DOHH2 (cell line): ENCODE data around the gene GPATCH8.
A peak's percentile ranks its signal among the peaks of the same experiment; 100 is the strongest.

ENCODE experiments used
- H3F3A ChIP-seq: fragments of 200-600 bp; sonication (generic), shearing (Covaris generic); 2 replicates; pipeline ENCODE4 v1.6.0; 2016; ENCODE audit warnings: antibody characterized with exemption, mild to moderate bottlenecking; ENCODE audit not compliant: control insufficient read depth, insufficient read depth
- H3K27ac ChIP-seq: fragments of 200-600 bp; sonication (generic); 2 replicates; pipeline ENCODE4 v1.5.1; 2014; ENCODE audit warnings: low read depth, mild to moderate bottlenecking, low read length, moderate library complexity
- H3K27me3 ChIP-seq: fragments of 200-600 bp; sonication (generic); 2 replicates; pipeline ENCODE4 v1.6.1; 2014; ENCODE audit warnings: mild to moderate bottlenecking, low read length, mixed read lengths; ENCODE audit not compliant: control insufficient read depth
- H3K36me3 ChIP-seq: fragments of 200-600 bp; sonication (generic); 2 replicates; pipeline ENCODE4 v1.6.1; 2014; ENCODE audit warnings: mild to moderate bottlenecking, low read length, moderate library complexity, mixed read lengths; ENCODE audit not compliant: control insufficient read depth
- H3K4me1 ChIP-seq: fragments of 200-600 bp; sonication (generic); 2 replicates; pipeline ENCODE4 v1.6.1; 2014; ENCODE audit warnings: mild to moderate bottlenecking, low read length, mixed read lengths; ENCODE audit not compliant: control insufficient read depth
- H3K4me2 ChIP-seq: fragments of 200-600 bp; sonication (generic); 2 replicates; pipeline ENCODE4 v1.6.0; 2014; ENCODE audit warnings: mild to moderate bottlenecking, low read length, moderate library complexity
- H3K4me3 ChIP-seq: fragments of 200-600 bp; sonication (generic); 2 replicates; pipeline ENCODE4 v1.5.1; 2014; ENCODE audit warnings: mild to moderate bottlenecking, low read length, mixed read lengths
- H3K79me2 ChIP-seq: fragments of 200-600 bp; sonication (generic); 2 replicates; pipeline ENCODE4 v1.6.1; 2014; ENCODE audit warnings: mild to moderate bottlenecking, low read length, mixed read lengths; ENCODE audit not compliant: control insufficient read depth
- H3K9me2 ChIP-seq: fragments of 200-600 bp; sonication (generic); replicated peaks from 2 replicates; pipeline ENCODE4 v1.6.1; 2014; ENCODE audit warnings: mild to moderate bottlenecking, low read length, mixed read lengths; ENCODE audit not compliant: control insufficient read depth
- H3K9me3 ChIP-seq: fragments of 200-600 bp; sonication (generic); 2 replicates; pipeline ENCODE4 v1.6.1; 2014; ENCODE audit warnings: antibody characterized with exemption, low read length, mixed read lengths; ENCODE audit not compliant: control insufficient read depth, insufficient read depth
- H4K20me1 ChIP-seq: fragments of 200-600 bp; sonication (generic); 2 replicates; pipeline ENCODE4 v1.6.0; 2014; ENCODE audit warnings: low read depth, mild to moderate bottlenecking, antibody characterized with exemption, low read length, moderate library complexity; ENCODE audit not compliant: control insufficient read depth, insufficient read depth
- EZH2phosphoT487 ChIP-seq: fragments of 200-600 bp; sonication (generic); IDR thresholded peaks from 2 replicates; pipeline ENCODE4 v1.6.1; 2017; ENCODE audit warnings: borderline replicate concordance, mild to moderate bottlenecking, antibody characterized with exemption, low read length, moderate library complexity, mixed read lengths
- TF ChIP-seq, protein P1 (sequence below): fragments of 200-600 bp; sonication (generic); IDR thresholded peaks from one replicate; pipeline ENCODE4 v1.5.1; 2014; ENCODE audit warnings: antibody characterized with exemption, mild to moderate bottlenecking, low read depth, low read length; ENCODE audit not compliant: poor library complexity, severe bottlenecking

Gene GPATCH8

GRCh38 chr17:44349553-44350070, 153.6 kb downstream of the GPATCH8 start:
- H3K27ac ChIP-seq: 0 out of 2 replicates have a peak overlapping the region, but pooled peaks have one; percentile 86
- H3F3A ChIP-seq: peaks cover 21% of the 10 kb centered on the region
- TF ChIP-seq EZH2phosphoT487: no peak
- TF ChIP-seq, protein P1, sequence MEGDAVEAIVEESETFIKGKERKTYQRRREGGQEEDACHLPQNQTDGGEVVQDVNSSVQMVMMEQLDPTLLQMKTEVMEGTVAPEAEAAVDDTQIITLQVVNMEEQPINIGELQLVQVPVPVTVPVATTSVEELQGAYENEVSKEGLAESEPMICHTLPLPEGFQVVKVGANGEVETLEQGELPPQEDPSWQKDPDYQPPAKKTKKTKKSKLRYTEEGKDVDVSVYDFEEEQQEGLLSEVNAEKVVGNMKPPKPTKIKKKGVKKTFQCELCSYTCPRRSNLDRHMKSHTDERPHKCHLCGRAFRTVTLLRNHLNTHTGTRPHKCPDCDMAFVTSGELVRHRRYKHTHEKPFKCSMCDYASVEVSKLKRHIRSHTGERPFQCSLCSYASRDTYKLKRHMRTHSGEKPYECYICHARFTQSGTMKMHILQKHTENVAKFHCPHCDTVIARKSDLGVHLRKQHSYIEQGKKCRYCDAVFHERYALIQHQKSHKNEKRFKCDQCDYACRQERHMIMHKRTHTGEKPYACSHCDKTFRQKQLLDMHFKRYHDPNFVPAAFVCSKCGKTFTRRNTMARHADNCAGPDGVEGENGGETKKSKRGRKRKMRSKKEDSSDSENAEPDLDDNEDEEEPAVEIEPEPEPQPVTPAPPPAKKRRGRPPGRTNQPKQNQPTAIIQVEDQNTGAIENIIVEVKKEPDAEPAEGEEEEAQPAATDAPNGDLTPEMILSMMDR: no peak

DNA sequence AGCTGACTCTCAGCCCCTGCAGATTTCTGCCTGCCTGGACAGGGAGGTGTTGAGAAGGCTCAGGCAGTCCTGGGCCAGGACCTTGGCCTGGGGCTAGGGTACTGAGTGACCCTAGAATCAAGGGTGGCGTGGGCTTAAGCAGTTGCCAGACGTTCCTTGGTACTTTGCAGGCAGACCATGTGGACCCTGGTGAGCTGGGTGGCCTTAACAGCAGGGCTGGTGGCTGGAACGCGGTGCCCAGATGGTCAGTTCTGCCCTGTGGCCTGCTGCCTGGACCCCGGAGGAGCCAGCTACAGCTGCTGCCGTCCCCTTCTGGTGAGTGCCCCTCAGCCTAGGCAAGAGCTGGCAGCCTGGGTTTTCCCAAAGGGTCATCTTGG, 154.2 kb downstream of the GPATCH8 start:
- H3K27ac ChIP-seq: peak overlapping the region; percentile 86
- H3K27me3 ChIP-seq: no peaks in the 10 kb centered on the region
- peak overlapping the region; percentile 100 for H3K4me2 ChIP-seq
- H3K4me3 ChIP-seq: peak overlapping the region; percentile 100
- H3K79me2 ChIP-seq: peaks cover 25% of the 10 kb centered on the region
- no peaks in the 10 kb centered on the region for H3K9me3 ChIP-seq
- peaks cover 55% of the 10 kb centered on the region for H3K36me3 ChIP-seq
- no peaks in the 10 kb centered on the region for H4K20me1 ChIP-seq
- peaks cover 53% of the 10 kb centered on the region for H3K4me1 ChIP-seq
- H3K9me2 ChIP-seq: no peaks in the 10 kb centered on the region
- TF ChIP-seq, protein P1: no peak
- peaks cover 21% of the 10 kb centered on the region for H3F3A ChIP-seq

More at GRCh38 chr17:44349553-44350070, 153.6 kb downstream of the GPATCH8 start:
- Histone ChIP-seq H3K79me2 (peaks cover 25% of the 10 kb centered on the region), H3K9me2 (no peaks in the 10 kb centered on the region), H3K36me3 (peaks cover 55% of the 10 kb centered on the region), H4K20me1 (no peaks in the 10 kb centered on the region), H3K4me1 (peaks cover 47% of the 10 kb centered on the region), H3K4me2 (no peak overlapping the region), H3K4me3 (no peak overlapping the region), H3K27me3 (no peaks in the 10 kb centered on the region), H3K9me3 (no peaks in the 10 kb centered on the region)

- peak overlapping the region; percentile 100 for H3K4me2 ChIP-seq
- no peak for TF ChIP-seq EZH2phosphoT487
- TF ChIP-seq, protein P1: no peak
- peaks cover 21% of the 10 kb centered on the region for H3F3A ChIP-seq
- peaks cover 25% of the 10 kb centered on the region for H3K79me2 ChIP-seq
- H4K20me1 ChIP-seq: no peaks in the 10 kb centered on the region
- no peaks in the 10 kb centered on the region for H3K9me2 ChIP-seq
- H3K4me1 ChIP-seq: peaks cover 55% of the 10 kb centered on the region
- H3K27ac ChIP-seq: peak overlapping the region; percentile 86
- peaks cover 55% of the 10 kb centered on the region for H3K36me3 ChIP-seq
- H3K4me3 ChIP-seq: peak overlapping the region; percentile 100
- no peaks in the 10 kb centered on the region for H3K9me3 ChIP-seq
- no peaks in the 10 kb centered on the region for H3K27me3 ChIP-seq
These were observed 154.8 kb downstream of the GPATCH8 start for GRCh38 chr17:44348234-44348987.
